Astrocyte of the hippocampus (primary cell): ENCODE measurements around the gene FKRP.
A peak's percentile ranks its signal among the peaks of the same experiment; 100 is the strongest.
"Not testable (repeated sequence)": the region's sequence is repeated elsewhere in the genome, so short reads cannot be mapped to it uniquely, and the experiment has no call there.

ENCODE experiments used
- DNase-seq: peaks from one replicate; pipeline ENCODE4 v3.0.0; 2011; ENCODE audit warnings: low read depth, low spot score

Gene FKRP

DNA sequence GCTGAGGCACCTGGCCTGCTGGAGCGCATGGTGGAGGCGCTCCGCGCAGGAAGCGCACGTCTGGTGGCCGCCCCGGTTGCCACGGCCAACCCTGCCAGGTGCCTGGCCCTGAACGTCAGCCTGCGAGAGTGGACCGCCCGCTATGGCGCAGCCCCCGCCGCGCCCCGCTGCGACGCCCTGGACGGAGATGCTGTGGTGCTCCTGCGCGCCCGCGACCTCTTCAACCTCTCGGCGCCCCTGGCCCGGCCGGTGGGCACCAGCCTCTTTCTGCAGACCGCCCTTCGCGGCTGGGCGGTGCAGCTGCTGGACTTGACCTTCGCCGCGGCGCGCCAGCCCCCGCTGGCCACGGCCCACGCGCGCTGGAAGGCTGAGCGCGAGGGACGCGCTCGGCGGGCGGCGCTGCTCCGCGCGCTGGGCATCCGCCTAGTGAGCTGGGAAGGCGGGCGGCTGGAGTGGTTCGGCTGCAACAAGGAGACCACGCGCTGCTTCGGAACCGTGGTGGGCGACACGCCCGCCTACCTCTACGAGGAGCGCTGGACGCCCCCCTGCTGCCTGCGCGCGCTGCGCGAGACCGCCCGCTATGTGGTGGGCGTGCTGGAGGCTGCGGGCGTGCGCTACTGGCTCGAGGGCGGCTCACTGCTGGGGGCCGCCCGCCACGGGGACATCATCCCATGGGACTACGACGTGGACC, 10.1 kb downstream of the FKRP start:
- DNase-seq = no peak

DNA sequence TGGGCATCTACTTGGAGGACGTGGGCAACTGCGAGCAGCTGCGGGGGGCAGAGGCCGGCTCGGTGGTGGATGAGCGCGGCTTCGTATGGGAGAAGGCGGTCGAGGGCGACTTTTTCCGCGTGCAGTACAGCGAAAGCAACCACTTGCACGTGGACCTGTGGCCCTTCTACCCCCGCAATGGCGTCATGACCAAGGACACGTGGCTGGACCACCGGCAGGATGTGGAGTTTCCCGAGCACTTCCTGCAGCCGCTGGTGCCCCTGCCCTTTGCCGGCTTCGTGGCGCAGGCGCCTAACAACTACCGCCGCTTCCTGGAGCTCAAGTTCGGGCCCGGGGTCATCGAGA, 10.7 kb downstream of the FKRP start:
- no peak for DNase-seq

DNA sequence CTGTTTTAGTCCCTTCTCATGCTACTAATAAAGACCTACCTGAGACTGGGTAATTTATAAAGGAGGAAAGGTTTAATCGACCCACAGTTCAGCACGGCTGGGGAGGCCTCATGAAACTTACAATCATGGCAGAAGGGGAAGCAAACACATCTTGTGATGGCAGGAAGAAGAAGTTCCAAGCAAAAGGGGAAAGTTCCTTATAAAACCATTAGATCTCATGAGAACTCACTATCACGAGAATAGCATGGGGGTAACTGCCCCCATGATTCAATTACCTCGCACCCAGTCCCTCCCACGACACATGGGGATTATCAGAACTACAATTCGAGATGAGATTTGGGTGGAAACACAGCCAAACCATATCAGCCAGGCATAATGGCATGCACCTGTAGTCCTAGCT, 13.3 kb downstream of the FKRP start:
- DNase-seq = no peak

DNA sequence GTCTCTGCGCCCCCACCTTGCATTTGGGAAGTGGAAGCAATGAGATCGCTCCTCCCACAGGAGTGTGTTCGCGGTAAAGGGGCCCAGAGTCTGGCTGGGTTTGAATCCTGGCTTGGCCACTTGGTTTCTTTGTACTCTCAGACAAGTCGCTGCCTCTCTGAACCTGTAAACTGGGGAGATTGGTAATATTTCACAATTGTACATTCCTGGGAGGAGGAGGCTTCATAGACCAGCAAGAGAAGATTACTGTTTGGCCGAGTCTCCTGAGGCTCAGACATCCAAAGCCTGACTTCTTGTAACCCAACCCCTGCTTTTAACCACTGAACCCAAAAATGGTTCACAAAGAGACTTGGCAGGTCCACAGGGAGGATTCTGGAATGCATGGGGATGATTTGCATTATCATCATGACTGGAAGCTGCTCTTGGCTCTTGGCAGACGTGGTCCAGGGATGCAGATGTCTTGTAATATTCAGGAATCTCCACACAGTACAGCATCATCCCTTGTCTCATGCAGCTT, 14.0 kb downstream of the FKRP start:
- no peak for DNase-seq

DNA sequence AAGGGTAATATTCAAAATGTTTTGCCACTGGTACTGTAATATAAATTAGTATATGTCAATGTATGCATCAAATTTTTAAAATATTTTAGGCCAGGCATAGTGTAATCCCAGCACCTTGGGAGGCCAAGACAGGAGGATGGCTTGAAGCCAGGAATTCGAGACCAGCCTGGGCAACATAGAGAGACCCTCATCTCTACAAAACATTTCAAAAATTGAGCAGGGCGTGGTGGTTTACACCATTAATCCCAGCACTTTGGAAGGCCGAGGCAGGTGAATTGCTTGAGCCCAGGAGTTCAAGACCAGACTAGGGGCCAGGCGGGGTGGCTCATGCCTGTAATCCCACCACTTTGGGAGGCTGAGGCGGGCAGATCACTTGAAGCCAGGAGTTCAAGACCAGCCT, 14.5 kb downstream of the FKRP start:
- DNase-seq = no peak

DNA sequence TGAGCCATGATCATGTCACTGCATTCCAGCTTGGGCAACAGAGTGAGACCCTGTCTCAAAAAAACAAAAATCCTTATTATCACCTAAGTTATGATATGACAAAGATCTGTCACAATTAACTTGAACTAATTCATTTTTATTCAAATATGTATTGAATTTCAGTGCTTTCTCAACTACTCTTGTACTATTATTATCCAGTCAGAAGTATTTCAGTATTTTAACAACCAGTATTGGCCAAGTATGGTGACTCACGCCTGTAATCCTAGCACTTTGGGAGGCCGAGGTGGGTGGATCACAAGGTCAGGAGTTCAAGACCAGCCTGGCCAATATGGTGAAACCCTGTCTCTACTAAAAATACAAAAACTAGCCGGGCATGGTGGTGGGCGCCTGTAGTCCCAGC, 15.0 kb downstream of the FKRP start:
- DNase-seq = not testable (repeated sequence)

DNA sequence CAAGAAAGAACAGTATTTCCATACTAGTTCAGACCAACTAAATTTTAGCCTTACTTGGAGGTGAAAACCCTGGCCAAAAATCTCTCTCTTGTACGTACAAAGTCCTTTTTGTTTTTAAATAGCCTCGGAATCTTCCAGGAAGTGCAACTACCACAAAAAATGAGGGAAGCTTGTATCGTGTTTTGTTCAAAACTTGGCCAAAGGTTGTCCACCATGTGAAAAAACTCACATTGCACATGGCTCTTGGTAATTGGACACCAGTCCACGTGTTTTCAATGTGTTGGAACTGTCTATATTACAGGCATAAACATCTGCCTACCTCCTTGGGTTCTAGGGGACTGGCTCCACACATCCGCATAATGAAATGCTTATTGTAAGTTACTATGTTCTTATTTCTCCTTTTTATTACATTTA, 15.6 kb downstream of the FKRP start:
- DNase-seq = no peak

DNA sequence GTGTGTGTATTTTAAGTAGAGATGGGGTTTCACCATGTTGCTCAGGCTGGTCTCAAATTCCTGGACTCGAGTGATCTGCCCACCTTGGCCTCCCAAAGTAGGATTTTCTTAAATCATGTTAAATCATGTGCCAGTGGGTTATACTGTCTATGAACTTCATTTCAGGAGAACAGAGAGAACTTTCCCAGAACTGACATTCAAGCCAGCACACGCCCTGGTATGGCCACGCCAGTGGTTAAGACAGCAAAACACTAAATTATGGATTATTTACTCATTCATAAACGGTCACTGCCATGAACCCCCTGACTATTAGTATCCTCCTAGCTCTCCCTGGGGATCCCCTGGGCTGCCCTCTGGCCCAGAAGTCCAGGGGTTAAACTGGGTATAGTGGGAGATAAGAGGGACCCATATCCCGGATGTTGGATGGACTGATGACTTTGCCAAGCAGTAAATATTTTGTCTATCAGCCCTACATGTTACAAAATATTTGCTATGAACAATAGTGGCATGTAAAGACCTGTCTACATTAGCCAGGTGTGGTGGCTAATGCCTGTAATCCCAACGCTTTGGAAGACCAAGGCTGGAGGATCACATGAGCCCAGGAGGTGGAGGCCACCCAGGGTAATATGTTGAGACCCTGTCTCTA, 16.5 kb downstream of the FKRP start:
- no peak for DNase-seq

DNA sequence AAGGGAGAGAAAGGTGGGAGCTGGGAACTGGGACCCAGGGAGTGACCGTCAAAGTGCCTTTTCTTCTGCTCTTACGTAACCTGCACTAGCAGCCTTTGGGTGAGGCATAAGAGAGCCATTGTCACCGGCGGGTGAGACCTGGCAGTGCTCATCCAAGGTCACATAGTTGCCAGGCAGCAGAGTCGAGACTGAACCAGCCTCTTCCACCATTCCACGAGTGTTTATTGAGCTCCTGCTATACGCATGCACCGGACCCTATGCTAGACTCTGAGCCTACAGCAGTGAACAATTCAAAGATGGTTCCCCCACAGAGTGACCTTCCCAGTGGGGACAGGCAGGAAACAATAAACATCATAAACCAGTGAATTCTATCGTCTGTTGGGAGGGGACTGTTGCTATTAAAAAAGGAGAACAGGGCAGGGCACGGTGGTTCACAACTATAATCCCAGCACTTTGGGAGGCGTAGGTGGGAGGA, 19.0 kb downstream of the FKRP start:
- DNase-seq = no peak

DNA sequence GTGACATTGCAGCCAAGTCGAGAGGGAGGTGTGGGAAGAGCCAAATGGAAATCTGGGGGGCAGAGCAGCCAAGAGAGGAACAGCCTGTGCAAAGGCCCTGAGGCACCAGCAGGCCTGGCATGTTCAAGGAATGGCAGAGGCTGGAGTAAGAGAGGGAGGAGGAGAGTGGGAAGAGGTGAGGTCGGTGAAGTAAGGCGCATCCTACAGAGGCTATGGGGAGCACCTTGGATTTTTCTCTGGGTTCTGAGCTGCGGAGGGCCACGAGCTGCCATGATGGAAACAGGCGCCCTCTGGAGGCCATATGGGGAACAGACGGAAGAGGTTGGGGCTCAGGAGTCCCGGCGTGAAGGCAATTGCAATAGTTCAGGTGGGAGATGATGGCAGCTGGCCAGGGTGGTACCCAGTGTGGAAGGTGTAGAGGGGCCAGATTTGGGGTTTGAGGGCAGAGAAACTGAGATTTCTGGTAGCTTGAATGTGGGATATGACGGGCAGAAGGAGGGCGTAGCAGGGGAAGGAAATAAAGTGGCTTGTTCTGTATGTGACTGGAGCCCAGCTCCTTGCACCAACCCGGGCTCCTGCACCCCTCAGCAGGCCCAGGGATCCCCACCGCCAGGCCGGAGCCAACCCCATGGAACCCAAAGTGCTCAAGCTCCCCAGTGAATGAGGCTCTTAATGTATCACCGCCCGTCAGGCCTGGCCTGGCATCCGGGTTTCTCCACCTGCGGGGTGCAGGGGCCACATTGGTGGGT, 20.9 kb downstream of the FKRP start:
- no peak for DNase-seq

DNA sequence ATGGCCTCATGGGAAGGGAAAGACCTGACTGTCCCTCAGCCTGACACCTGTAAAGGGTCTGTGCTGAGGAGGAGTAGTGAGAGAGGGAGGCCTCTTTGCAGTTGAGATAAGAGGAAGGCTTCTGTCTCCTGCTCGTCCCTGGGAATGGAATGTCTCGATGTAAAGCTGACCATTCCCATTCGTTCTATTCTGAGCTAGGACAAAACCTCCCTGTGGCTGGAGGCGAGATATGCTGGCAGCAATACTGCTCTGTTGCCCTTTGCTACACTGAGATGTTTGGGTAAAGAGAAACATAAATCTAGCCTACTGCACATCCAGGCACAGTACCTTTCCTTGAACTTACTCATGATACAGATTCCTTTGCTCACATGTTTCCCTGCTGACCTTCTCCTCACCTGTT, 22.9 kb downstream of the FKRP start:
- peak; percentile 28 for DNase-seq

DNA sequence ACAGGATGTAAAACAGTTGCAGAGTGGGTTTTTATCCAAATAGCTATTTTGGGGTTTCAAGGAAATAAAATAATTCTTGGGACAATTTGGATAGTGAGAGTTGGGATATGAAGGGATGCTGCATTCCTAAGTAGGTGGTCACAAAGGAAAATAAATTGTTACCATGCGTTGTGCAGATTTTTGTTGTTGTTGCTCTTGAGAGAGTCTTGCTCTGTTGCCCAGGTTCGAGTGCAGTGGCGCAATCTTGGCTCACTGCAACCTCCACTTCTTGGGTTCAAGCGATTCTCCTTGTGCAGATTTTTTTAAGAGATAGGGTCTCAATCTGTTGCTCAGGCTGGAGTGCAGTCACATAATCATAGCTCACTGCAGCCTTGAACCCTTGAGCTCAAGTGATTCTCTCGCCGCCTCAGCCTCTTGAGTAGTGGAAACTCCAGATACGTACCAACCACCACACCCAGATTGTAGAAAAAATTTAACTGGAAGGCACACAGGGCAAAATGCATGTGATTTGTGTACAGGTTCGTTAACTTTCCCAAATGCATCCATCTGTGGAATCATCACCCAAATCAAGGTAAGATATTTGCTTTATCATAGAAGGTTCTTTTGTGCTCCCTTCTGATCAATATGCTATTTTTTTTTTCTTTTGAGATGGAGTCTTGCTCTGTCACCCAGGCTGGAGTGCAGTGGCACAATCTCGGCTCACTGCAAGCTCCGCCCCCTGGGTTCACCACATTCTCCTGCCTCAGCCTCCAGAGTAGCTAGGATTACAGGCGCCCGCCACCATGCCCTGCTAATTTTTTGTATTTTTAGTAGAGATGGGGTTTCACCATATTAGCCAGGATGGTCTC, 26.5 kb downstream of the FKRP start:
- no peak for DNase-seq

DNA sequence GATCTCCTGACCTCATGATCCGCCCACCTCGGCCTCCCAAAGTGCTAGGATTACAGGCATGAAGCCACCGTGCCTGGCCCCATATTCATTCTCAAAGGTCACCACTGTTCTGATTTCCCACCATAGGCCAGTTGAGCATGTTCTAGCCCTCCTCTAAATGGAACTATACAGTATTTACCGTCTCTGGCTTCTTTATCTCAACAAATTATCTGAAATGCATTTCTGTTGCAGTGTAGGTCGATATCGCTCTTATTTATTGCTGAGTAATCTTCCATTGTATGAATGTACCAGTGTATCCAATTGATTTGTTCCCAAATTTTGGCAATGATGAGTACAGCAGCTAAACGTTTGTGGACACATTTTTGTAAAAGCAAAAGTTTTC, 27.2 kb downstream of the FKRP start:
- DNase-seq = no peak

DNA sequence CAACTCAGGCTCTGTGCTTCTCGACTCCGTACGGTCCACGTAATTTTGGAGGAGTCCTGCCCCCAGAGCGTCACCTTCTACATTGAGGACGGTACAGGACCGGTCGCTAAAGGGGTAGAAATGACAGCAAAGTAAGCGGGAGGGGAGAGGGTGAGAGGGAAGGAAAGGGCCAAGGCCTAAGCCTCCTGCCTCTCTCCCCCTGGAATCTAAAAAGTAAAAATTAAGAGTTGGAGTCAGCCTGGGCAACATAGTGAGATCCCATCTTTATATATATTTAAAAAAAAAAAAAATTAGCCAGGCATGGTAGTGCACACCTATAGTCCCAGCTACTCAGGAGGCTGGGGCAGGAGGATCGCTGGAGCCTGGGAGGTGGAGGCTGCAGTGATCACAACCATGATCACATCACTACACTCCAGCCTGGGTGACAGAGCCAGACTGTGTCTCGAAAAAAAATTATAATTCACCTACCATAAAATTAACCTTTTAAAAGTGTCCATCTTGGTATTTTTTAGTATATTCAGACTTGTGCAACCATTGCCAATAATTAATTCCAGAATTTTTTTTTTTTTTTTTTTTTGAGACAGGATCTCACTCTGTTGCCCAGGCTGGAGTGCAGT, 29.9 kb downstream of the FKRP start:
- no peak for DNase-seq

DNA sequence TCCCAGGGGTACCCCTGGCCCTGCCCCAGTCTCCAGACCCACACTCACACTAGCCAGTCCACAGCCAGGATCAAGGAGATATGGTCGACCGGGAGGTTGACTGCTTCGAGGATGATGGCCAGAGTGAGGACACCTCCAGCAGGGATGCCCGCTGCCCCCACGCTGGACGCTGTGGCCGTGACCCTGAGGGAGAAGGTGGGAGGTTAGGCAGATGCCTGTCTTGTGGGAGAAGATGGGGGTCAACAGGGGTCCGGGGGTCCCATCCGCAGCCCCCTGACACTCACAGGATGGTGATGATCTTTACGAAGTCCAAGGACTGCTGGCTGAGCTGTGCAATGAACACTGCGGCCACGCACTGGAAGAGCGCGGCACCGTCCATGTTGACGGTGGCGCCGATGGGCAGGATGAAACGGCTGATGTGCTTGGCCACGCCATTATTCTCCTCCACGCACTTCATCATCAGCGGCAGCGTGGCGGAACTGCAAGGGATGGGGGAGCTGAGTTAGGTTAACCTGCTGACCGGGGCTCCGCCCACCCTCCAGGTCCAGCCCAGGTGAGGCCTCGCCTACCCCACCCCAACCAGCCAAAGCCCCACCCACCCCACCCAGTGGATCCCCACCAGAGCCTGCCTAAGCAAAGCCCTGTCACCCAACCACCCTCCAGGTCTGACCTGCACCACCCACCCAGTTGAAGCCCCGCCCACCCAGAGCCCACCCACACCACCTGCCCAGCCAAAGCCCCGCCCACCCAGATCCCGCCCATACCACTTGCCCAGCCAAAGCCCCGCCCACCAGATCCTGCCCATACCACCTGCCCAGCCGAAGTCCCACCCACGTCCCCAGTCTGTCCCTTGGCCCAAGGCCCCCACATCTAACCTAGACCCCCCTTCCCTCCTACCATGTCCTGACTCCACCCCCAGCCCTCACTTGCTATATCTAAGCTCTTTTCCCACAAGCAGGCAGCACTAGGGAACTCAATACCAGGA, 31.4 kb downstream of the FKRP start:
- DNase-seq = no peak

DNA sequence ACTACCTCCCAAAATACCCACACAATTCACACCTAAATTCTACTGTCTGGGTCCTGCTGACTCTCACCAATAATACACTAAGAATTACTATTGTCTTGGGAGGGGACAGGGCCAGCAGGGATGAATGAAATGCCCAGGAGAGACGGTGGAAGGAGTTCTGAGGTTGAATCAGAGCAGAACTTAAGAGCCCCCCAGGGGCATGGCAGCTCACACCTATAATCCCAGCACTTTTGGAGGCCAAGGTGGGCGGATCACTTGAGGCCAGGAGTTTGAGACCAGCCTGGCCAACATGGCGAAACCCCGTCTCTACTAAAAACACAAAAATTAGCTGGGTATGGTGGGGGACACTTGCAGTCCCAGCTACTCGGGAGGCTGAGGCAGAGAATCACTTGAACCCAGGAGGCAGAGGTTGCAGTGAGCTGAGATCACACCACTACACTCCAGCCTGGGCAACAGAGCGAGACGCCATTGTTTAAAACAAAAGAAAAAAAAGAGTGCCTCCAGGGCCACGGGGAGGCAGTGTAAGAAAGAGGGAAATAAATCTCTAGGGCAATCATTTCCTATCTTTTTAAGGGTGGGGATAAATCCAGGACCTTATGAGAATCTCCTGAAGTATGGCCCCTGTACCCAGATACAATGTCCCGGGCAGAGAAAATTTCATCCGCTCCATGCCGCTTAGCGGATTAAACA, 32.2 kb downstream of the FKRP start:
- DNase-seq = not testable (repeated sequence)

DNA sequence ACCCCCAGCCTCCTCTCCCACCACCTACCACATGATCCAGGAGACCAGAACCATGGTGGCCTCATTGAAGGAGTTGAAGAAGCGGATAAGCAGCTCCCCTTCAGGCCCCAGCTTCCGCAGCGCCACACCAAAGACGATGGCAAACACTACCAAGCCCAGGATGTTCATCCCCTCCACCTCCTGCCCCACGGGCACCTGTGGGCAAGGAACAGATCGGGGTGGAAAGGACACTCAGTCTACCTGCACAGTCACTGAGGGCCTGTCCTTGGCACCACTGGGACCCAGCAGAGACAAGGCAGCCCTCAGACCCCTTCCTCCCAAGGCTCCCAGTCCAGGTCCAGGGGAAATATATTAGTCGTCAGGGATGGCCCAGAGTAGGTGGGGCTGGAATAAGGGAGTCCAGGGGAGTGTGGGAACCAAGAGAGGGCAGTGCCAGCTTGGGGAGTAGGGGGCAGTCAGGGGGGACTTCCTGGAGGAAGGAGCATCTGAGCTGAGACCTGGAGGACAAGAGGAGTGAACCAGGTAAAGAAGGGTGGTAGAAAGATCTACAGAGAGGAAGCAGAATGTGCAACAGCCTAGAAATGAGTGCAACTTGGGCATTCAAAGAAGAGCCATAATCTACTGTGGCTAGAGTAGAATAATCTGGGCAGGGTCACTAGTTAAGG, 36.6 kb downstream of the FKRP start:
- DNase-seq = no peak

DNA sequence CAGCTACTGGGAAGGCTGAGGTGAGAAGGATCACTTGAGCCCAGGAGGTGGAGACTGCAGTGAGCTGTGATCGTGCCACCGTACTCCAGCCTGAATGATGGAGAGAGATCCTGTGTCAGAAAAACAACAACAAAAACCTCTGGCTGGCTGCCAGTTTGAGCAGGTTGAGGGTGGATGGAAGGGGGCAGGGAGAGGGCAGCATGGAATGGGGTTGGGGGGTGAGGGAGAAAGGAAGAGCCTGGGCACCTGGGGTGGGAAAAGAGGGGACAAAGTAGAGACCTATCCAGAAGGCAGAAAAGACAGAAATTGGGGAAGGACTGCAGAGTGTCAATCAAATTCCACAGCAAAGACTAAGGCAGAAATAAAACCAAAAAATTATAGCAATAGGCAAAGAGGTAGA, 37.8 kb downstream of the FKRP start:
- DNase-seq = peak; percentile 34
